Endothelial cell (in vitro differentiated cells): ENCODE results near the gene RAD51B. TPM values are rescaled to one million over a fixed set of nuclear protein-coding genes. Genes with fewer than 3 reads are reported as not detected.
A peak's percentile ranks its signal among the peaks of the same experiment; 100 is the strongest.

ENCODE experiments used
- DNase-seq: peaks from one replicate; pipeline ENCODE4 v3.0.0; 2021; ENCODE audit warnings: low spot score
- H3K27ac Mint-ChIP-seq: one replicate; pipeline ENCODE4 v1.8.0; 2021; ENCODE audit warnings: mixed read lengths, inconsistent platforms; ENCODE audit not compliant: unreplicated experiment
- H3K27me3 Mint-ChIP-seq: one replicate; pipeline ENCODE4 v1.8.0; 2021; ENCODE audit warnings: mild to moderate bottlenecking, moderate library complexity, mixed read lengths, inconsistent platforms; ENCODE audit not compliant: unreplicated experiment
- H3K36me3 Mint-ChIP-seq: one replicate; pipeline ENCODE4 v1.8.0; 2021; ENCODE audit warnings: mild to moderate bottlenecking, low read depth, mixed read lengths, inconsistent platforms; ENCODE audit not compliant: unreplicated experiment
- H3K4me1 Mint-ChIP-seq: one replicate; pipeline ENCODE4 v1.8.0; 2021; ENCODE audit warnings: mild to moderate bottlenecking, mixed read lengths, inconsistent platforms; ENCODE audit not compliant: unreplicated experiment
- H3K4me3 Mint-ChIP-seq: one replicate; pipeline ENCODE4 v1.8.0; 2021; ENCODE audit warnings: mild to moderate bottlenecking, mixed read lengths, inconsistent platforms; ENCODE audit not compliant: unreplicated experiment
- H3K9me3 Mint-ChIP-seq: one replicate; pipeline ENCODE4 v1.8.0; 2021; ENCODE audit warnings: mixed read lengths, inconsistent platforms; ENCODE audit not compliant: unreplicated experiment
- total RNA-seq: library from RNA; stranded (reverse); fragmentation: NEBNext Ultra II Directional; extraction: Animal tissue kit (Norgen Biotek cat#: 25700); gene quantifications from one replicate; pipeline ENCODE4 v1.2.1, GENCODE V29; 2021; ENCODE audit not compliant: unreplicated experiment
- TF ChIP-seq, protein P1 (sequence below): fragments of 200-600 bp; sonication (generic); IDR thresholded peaks from one replicate; pipeline ENCODE4 v1.5.0; 2021; ENCODE audit warnings: antibody characterized with exemption; ENCODE audit not compliant: unreplicated experiment

The RAD51B gene
- total RNA-seq, 1 donor from 2014 or later = 23.5 TPM

DNA sequence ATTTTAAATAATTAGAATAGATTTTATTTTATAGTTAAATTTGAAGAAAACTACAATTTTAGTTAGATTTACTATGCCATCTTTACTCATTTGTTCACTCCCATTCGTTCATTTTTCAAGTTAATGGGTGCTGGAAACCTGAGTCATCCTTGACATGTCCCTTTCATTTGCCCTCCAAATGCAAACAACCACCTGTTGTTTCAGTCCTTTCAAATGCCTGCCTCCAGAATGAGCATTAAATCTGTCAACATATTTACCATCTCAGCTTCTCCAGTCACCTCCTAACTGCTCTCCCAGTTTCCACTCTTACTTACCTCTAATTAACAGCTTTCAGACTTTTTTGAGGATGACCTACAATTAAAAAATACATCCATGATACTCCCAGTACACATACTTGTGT lies 375.5 kb downstream of the RAD51B start:
- DNase-seq = no peak
- Mint-ChIP-seq H3K4me1 (peaks cover 7% of the 10 kb centered on the region), H3K36me3 (no peaks in the 10 kb centered on the region), H3K4me3 (no peak overlapping the region), H3K9me3 (no peaks in the 10 kb centered on the region), H3K27ac (no peak overlapping the region), H3K27me3 (no peaks in the 10 kb centered on the region)
- TF ChIP-seq, protein P1, sequence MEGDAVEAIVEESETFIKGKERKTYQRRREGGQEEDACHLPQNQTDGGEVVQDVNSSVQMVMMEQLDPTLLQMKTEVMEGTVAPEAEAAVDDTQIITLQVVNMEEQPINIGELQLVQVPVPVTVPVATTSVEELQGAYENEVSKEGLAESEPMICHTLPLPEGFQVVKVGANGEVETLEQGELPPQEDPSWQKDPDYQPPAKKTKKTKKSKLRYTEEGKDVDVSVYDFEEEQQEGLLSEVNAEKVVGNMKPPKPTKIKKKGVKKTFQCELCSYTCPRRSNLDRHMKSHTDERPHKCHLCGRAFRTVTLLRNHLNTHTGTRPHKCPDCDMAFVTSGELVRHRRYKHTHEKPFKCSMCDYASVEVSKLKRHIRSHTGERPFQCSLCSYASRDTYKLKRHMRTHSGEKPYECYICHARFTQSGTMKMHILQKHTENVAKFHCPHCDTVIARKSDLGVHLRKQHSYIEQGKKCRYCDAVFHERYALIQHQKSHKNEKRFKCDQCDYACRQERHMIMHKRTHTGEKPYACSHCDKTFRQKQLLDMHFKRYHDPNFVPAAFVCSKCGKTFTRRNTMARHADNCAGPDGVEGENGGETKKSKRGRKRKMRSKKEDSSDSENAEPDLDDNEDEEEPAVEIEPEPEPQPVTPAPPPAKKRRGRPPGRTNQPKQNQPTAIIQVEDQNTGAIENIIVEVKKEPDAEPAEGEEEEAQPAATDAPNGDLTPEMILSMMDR = no peak

DNA sequence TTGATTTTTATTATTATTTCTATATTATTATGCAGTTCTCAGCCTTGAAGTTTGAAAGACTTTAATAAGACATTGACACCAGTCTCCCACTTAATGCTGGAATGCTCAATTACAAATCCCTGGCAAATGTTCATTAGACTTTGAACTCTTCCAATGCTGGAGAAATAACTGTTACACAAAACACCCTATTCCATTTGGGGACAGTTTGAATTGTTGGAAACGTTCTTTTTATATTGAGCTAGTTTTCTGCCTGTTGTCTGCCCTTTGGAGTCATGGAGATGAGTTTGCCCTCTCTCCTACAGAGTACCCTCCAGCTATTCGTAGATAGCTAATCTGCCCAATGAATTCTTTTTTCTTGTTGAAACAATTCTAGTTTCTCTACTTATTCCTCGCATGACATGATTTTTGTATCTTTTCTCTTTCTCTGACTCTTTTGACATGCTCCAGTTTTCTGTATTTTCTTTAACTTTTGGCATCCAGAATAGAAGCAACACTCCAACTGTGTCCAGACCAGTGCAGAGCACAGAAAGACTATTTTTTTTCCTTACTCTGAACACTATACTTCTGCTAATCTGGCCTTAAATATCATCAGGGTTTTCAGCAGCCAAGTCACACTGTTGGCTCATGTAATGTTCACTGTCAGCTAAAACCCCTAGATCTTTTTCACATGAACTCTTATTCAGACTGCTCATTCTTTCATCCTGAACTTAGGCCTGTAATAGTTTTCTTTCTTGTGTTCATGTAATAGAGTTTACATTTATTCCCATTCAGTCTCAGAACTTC lies 379.3 kb downstream of the RAD51B start:
- TF ChIP-seq, protein P1 = no peak
- no peak for DNase-seq
- Mint-ChIP-seq H3K27ac (no peak overlapping the region), H3K36me3 (peaks cover 3% of the 10 kb centered on the region), H3K4me3 (no peak overlapping the region), H3K4me1 (peaks cover 7% of the 10 kb centered on the region), H3K9me3 (no peaks in the 10 kb centered on the region), H3K27me3 (no peaks in the 10 kb centered on the region)

DNA sequence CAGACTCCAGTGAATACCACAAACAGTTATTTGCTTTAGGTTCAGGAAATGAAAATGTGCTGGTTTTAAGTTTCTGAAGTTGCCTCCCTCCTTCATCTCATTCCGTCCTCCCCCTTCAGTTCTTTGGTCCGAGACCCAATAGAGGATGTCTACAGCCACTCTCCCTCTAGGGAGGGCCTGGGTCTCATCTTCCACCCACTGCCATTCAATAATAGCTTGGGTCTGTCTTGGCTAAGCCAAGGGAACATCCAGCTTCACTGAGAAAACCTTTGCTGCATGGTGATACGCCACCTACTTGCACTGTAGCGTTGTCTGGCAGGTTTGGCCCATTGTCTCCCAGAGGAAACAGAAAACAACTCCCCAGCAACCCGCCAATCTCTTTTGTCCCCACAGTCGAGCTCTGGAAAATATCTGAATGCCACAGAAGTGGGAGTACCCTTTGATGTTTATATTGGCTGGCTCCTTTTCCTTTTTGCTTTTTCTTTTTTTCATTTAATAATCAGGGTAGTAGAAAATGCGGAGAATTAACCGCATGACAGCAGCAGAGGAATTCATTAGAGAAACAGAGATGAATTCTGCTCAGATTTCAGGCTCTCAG lies 380.1 kb downstream of the RAD51B start:
- Mint-ChIP-seq H3K4me1 (peaks cover 7% of the 10 kb centered on the region), H3K9me3 (no peaks in the 10 kb centered on the region), H3K36me3 (peaks cover 3% of the 10 kb centered on the region), H3K4me3 (no peak overlapping the region), H3K27me3 (no peaks in the 10 kb centered on the region), H3K27ac (peak overlapping the region; percentile 92)
- TF ChIP-seq, protein P1 = no peak
- DNase-seq = peak; percentile 8

- no peaks in the 10 kb centered on the region for H3K27me3 Mint-ChIP-seq
- H3K4me1 Mint-ChIP-seq = peaks cover 7% of the 10 kb centered on the region
- no peaks in the 10 kb centered on the region for H3K9me3 Mint-ChIP-seq
- H3K36me3 Mint-ChIP-seq = peaks cover 3% of the 10 kb centered on the region
- no peak overlapping the region for H3K27ac Mint-ChIP-seq
- H3K4me3 Mint-ChIP-seq = no peak overlapping the region
- TF ChIP-seq, protein P1 = no peak
- no peak for DNase-seq
Observed at GRCh38 chr14:68203871-68204270, 384.3 kb downstream of the RAD51B start.

- TF ChIP-seq, protein P1 = no peak
- Mint-ChIP-seq H3K4me3 (no peak overlapping the region), H3K27me3 (no peaks in the 10 kb centered on the region), H3K9me3 (no peaks in the 10 kb centered on the region), H3K36me3 (no peaks in the 10 kb centered on the region), H3K4me1 (no peaks in the 10 kb centered on the region), H3K27ac (no peak overlapping the region)
- DNase-seq = no peak
Observed at GRCh38 chr14:68208218-68208617, 388.6 kb downstream of the RAD51B start.
